NCI-H69 (cell line): ENCODE data around the gene SPZ1.
"Not testable (repeated sequence)": the region's sequence is repeated elsewhere in the genome, so short reads cannot be mapped to it uniquely, and the experiment has no call there.

Experiments used
- DNase-seq: peaks from one replicate; lab custom pipeline; 2025; lab: John Stamatoyannopoulos, UW

SPZ1 gene, protein sequence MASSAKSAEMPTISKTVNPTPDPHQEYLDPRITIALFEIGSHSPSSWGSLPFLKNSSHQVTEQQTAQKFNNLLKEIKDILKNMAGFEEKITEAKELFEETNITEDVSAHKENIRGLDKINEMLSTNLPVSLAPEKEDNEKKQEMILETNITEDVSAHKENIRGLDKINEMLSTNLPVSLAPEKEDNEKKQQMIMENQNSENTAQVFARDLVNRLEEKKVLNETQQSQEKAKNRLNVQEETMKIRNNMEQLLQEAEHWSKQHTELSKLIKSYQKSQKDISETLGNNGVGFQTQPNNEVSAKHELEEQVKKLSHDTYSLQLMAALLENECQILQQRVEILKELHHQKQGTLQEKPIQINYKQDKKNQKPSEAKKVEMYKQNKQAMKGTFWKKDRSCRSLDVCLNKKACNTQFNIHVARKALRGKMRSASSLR

DNA sequence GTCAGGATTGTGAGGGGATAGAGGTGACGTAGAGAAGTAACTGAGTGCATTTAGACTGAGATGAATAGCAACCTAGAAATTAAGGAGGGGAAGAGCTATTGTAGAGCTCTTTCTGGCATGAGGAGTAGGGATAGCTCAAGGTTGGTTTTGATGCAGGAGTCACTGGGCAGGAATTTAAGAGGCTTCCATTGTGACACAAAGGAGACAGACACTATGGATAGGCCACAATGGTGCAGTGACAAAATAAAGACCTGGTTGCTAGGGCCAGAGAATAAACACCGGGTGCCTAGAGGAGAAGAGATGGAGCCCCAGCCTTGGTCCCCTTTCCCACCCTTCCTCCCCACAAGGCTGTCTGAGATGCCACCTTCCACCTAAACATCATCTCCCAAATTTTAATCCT is at the start of gene SPZ1:
Gene SPZ1 (plus strand): TSS at position 301 of the 400 bp plus-strand sequence. CDS start 214 bp downstream, outside the sequence.
- DNase-seq: no peak

DNA sequence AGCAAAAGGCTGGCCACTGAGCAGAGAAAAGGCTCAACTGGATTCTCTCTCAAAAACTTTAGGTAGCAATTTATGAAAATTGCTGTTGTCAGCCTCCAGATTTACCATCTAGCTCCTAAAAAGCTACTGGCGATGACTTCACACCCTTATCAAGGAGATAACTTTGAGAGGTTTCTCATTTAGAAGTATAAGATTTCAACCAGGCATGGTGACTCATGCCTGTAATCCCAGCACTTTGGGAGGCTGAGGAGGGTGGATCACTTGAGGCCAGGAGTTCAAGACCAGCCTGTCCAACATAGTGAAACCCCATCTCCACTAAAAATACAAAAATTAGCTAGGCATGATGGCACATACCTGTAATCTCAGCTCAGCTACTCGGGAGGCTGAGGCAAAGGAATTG is 49.3 kb upstream of the SPZ1 start:
- DNase-seq: not testable (repeated sequence)

DNA sequence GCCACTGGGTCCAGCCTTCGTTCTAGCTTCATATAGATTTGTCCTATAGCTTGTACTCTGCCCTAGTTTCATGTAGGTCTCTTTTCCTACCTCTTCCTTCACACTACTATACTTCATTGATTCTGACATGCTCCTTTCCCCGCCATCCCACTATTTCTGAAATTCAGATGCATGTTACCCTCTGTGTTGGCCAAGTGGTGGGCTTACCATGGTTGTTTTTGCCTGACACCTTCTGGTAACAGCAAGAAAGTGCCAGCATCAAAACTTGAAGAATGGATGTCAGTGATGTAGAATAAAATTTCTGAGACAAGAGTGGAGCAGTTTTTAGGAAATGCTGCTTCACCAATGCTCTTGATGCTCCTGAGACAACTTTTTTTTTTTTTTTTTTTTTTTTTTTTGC is 44.5 kb upstream of the SPZ1 start:
- DNase-seq: peak; percentile 70

DNA sequence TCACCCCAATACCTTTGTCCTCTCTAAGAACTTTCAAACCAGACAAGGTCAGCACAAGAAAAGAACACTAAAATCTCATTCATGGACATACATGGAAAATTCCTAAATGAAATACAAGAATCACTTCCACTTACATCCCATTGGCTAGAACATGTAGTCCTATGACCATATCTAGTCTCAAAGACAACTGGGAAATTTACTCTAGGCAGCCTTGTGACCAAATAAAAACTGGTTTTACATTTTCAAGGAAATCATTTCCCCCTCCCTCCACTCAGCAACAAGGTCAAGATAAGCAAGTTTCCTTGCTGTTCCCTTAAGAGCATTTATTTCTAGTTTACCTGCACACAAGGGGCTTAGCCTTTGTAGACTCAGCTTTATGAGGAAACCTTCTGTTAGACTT is 43.6 kb upstream of the SPZ1 start:
- no peak for DNase-seq

DNA sequence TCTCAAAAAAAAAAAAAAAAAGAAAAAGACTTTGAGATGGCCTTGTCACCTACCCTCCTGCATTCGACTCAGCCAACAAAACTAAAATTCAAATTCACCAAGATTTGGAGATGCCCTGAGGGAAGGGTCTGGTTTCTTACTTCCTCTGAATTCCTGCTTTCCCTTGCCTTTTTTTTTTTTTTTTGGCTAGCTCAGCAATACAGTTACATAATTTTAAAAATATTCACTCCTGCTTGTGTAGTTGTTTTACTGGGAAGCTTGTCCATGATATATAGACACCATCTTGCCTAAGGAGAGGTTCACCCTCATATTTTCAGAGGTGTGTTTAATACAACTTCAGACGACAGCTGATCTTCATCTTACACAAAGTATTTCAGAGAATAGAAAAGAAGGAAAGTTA is 42.6 kb upstream of the SPZ1 start:
- no peak for DNase-seq

DNA sequence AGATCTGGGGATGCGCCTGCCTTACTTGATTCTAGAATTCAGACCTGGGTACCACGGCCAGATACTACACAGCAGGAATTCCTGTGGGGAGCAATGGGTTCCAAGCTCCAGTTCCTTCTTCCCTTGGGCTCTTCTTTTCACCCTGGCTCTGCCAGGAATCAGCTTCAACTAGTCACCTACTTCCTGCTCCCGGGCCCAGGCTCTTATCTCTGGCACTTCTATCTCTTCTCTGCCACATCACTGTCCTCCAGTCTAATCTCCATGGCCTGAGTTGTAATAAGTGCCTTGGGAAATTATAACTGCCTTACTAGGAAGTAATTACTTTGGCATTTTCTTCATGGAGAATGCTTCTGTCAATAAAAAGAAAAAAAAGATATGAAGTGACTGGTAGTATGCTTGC is 37.7 kb upstream of the SPZ1 start:
- DNase-seq: peak; percentile 10

DNA sequence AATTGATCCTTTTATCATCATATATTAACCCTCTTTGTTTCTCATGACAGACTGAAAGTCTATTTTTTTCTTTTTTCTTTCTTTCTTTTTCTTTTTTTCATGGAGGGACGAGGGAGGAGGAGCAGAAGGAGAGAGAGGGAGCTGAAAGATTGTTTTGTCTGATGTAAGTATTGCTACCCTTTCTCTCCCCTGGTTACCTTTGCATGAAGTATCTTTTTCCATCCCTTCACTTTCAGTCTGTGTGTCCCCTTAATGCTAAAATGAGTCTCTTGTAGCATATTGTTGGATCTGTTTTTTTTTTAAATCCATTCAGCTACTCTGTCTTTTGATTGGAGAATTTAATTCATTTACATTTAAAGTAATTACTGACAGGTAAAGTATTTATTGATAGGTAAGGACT is 36.4 kb upstream of the SPZ1 start:
- DNase-seq: no peak

DNA sequence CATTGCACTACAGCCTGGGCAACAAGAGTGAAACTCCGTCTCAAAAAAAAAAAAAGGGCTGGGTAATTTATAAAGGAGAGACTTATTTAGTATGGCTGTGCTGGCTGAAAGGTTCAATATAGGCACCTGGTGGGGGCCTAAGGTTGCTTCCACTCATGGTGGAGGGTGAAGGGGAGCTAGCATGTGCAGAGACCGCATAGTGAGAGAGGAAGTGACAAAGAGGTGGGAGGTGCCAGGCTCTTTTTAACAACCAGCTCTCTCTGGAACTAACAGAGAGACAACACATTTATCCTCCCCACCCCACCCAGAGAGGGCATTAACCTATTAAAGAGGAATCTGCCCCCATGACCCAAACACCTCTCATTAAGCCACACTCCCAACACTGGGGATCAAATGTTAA is 35.1 kb upstream of the SPZ1 start:
- no peak for DNase-seq

DNA sequence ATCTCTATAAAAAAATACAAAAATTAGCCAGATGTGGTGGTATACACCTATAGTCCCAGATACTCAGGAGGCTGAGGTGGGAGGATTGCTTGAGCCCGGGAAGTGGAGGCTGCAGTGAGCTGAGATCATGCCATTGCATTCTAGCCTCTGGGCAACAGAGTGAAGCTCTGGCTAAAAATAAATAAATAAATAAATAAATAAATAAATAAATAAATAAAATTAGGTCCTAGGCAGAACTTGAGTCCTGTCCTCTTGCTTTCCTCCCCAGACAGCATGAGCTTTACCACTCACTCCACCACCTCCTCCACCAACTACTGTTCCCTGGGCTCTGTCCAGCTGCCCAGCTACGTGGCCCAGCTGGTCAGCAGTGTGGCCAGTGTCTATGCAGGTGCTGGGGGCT is 31.6 kb upstream of the SPZ1 start:
- DNase-seq: no peak

DNA sequence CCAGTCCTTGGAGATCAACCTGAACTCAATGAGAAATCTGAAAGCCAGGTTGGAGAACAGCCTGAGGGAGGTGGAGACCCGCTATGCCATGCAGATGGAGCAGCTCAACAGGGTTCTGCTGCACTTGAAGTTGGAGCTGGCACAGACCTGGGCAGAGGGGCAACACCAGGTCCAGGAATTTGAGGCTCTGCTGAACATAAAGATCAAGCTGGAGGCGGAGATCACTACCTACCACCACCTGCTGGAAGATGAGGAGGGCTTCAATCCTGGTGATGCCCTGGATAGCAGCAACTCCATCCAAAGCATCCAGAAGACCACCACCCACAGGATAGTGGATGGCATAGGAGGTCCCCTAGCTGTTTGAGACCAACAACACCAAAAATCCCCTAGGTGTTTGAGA is 30.5 kb upstream of the SPZ1 start:
- no peak for DNase-seq

DNA sequence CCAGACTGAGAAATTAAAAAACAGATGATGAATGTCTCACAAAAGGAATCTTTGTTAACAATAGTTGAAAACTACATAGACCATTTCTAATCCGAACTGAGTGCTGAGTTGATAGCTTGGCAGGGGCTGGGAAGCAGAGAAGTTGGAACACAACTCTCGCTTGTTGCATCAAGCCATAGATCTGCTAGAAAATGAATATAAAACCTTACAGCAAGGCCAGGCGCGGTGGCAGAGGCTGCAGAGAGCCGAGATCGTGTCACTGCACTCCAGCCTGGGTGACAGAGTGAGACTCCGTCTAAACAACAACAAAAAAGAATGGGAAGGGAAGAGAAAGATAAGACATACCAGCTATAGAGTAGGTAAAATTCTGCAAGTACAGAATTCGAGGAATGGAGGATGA is 28.0 kb upstream of the SPZ1 start:
- no peak for DNase-seq

DNA sequence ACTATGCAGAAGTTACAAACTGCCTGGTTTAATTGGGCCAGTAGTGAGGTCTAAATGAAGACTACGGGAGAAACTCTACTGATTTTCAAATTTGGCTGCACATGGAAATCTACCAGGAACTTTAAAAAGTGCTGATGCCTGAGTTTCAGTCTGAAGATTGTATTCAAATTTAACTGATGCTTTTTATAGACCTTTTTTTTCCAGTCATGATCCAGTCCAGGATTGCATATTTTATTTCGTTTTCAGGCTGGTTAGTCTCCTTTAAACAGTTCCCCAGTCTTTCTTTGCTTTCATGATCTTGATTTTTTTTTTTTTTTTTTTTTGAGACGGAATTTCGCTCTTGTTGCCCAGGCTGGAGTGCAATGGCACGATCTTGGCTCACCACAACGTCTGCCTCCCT is 23.7 kb upstream of the SPZ1 start:
- DNase-seq: no peak

DNA sequence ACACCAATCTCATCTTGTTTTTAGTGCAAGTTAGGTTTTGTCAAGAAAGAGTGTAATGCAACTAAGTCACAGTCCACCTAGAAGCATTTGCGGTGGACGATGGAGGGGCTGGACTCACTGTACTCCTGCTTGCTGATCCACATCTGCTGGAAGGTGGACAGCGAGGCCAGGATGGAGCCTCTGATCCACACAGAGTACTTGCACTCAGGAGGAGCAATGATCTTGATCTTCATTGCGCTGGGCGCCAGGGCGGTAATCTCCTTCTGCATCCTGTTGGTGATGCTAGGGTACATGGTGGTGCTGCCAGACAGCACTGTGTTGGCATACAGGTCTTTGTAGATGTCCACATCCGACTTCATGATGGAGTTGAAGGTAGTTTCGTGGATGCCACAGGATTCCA is 20.2 kb upstream of the SPZ1 start:
- DNase-seq: no peak

DNA sequence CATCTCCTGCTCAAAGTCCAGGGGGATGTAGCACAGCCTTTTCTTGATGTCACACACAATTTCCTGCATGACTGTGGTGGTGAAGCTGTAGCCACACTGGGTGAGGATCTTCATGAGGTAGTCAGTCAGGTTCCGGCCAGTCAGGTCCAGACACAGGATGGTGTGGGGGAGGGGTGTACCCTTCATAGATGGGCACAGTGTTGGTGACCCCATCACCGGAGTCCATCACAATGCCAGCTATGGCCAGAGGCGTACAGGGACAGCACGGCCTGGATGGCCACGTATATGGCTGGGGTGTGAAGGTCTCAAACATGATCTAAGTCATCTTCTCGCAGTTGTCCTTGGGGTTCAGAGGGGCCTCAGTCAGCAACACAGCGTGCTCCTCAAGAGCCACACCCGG is 19.7 kb upstream of the SPZ1 start:
- no peak for DNase-seq

DNA sequence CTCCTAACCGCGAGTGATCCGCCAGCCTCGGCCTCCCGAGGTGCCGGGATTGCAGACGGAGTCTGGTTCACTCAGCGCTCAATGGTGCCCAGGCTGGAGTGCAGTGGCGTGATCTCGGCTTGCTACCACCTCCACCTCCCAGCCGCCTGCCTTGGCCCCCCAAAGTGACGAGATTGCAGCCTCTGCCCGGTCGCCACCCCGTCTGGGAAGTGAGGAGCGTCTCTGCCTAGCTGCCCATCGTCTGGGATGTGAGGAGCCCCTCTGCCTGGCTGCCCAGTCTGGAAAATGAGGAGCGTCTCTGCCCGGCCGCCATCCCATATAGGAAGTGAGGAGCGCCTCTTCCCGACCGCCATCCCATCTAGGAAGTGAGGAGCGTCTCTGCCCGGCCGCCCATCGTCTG is 19.0 kb upstream of the SPZ1 start:
- DNase-seq: not testable (repeated sequence)

DNA sequence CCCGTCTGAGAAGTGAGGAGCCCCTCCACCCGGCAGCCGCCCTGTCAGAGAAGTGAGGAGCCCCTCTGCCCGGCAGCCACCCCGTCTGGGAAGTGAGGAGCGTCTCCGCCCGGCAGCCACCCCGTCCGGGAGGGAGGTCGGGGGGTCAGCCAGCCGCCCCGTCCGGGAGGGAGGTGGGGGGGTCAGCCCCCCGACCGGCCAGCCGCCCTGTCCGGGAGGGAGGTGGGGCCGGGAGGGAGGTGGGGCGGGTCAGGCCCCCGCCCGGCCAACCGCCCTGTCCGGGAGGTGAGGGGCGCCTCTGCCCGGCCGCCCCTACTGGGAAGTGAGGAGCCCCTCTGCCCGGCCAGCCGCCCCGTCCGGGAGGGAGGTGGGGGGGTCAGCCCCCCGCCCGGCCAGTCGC is 18.5 kb upstream of the SPZ1 start:
- DNase-seq: not testable (repeated sequence)

DNA sequence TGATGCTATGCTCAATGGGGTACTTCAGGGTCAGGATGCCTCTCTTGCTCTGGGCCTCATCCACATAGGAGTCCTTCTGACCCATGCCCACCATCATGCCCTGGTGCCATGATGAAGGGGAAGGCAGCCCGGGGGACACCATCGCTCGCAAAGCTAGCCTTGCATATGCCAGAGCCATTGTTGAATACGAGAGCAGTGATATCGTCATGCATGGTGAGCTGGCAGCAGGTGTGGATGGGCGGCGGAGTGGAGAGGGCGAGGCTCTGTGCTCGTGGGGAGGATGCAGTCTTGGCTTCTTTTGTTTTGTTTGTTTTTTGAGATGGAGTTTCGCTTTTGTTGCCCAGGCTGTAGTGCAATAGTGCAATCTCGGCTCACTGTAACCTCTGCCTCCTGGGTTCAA is 17.2 kb upstream of the SPZ1 start:
- no peak for DNase-seq

DNA sequence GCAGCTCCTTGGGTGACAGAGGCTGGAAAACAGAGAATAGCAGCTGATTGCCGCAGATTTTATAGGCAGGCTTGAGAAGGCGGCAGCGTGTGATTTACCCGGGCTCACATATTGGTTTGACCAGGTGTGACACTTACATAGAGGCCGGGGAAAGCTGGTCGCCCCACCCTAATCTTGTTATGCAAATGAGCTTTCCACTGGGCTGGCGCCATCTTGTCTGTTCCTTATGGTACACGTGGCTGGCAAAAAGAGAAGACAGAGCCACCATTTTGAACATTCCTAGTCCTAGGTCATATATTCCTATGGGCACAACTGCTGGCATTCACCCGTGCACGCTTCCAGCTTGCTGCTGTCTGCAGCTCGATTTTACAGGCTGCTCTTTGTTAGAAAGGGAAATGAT is 11.3 kb upstream of the SPZ1 start:
- DNase-seq: peak; percentile 8

DNA sequence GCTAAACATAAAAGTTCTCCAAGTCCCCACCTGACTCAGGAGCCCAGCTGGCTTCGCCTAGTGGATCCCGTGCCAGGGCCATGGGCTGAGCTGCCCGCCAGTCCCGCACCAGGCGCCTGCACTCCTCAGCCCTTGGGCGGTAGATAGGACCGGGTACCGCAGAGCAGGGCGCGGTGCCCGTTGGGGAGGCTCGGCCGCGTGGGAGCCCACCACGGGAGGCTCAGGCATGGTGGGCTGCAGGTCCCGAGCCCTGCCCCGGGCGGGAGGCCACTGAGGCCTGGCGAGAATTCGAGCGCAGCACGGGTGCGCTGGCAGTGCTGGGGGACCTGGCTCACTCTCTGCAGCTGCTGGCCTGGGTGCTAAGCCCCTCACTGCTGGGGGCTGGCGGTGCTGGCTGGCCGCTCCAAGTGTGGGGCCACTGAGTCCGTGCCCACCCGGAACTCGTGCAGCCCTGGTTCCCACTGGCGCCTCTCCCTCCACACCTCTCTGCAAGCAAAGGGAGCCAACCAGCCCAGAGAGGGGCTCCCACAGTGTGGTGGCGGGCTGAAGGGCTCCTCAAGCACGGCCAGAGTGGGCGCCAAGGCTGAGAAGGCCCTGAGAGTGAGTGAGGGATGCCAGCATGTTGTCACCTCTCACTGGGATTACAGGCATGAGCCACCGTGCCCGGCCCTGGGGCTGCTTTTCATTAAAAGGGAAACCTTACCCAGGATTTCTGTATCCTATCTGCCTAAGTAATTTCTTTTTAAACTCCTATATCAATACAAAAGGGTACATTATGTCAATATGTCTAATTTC is 9.7 kb upstream of the SPZ1 start:
- DNase-seq: no peak

DNA sequence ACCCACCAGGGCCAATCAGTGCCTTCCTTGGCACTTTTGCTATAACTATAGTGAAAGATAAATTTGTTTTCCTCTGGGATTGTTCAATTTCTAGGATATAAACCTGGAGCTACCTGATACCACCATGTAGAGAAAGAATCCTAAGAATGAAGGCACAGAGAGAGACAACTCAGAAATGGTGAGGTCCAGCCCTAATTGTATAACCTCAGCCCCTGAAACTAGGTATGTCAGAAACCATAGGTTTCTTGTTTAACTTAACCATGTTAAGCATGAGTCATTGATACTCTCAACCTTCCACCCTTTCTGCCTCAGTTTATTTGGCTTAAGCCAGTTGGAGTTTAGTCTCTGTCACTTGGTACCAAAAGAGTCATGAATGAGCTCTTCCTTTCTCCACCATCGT is 4.6 kb upstream of the SPZ1 start:
- no peak for DNase-seq

DNA sequence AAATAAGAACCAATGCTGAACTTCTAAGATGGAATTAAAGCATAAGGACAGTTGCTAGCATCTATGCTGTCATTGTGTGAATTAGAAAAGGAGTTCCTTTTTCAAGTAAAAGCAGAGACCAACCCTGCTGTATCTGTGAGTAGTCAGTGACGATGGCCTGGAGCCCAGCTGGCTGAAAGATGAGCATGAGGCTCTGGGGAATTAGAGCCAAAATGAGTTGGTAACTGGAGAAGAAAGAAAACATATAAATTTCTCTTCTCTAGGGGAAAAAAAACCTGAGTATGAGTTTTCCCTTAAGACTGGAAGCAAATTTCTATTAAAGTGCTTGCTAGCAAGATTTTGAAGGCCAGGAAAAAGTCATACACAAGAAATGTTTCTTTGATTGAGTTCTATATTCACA is 1.6 kb upstream of the SPZ1 start:
- peak; percentile 51 for DNase-seq

DNA sequence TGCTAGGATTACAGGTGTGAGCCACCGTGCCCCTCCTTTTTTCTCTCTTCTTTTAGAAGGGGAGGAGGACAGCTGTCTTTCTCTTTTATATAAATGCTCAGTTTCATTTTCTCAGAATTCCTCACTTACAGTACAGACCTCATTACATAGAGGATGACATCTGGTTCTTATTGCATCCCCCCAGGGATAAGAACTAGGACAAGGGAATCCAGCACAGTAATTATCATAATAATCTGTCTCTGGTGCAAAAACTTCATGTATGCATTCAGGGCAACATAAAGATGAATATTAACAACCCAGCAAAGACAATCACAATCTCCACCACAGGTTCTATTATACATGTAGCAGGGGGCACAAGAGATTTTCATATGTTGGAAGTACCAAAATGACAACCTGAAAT is 5.1 kb downstream of the SPZ1 start:
- DNase-seq: no peak

DNA sequence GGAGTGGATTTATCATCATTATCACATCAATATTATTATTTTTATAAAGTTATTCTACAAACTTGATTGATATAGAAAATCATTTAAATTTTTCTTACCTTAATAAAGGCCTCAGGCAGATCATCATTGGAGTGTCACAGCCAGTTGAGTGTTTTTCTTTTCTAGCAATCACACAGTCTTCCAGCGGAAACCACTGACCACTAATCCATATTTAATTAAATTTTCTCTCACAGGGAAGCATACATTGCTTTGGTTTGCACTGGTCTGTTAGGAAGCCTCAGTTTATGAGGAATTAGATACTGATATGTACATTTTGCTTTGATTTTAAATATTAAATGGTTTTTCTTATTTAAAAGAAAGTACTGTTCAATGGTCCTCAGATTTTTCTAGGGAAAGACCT is 6.7 kb downstream of the SPZ1 start:
- DNase-seq: no peak

DNA sequence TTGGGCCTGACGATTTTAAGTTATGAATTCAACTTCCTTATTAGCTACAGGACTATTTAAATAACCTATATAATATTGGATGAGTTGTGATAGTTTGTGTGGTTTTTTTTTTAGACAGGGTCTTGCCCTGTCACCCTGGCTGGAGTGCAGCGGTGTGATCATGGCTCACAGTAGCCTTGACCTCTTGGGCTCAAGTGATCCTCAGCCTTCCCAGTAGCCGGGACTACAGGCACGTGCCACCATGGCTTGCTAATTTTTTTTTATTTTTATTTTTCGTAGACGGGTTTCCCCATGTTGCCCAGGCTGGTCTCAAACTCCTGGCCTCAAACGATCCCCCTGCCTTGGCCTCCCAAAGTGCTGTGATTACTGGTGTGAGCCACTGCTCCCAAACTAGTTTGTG is 17.6 kb downstream of the SPZ1 start:
- no peak for DNase-seq
